Neural cell (in vitro differentiated cells): ENCODE results near the gene DHX15. TPM values are rescaled to one million over a fixed set of nuclear protein-coding genes. Genes with fewer than 3 reads are reported as not detected.

Experiments
- H2AFZ ChIP-seq: fragments of 200-600, 300-800 bp; sonication (generic), shearing (Covaris generic); 2 replicates; pipeline ENCODE4 v1.6.0; 2014; ENCODE audit warnings: low read depth, mild to moderate bottlenecking, antibody characterized with exemption, low read length, moderate library complexity
- H3F3A ChIP-seq: fragments of 200-600 bp; shearing (Covaris generic); 2 replicates; pipeline ENCODE4 v1.6.1; 2016; ENCODE audit warnings: mild to moderate bottlenecking, moderate library complexity, mixed read lengths, antibody characterized with exemption, low read length; ENCODE audit not compliant: insufficient read depth, poor library complexity, severe bottlenecking
- H3K27ac ChIP-seq: fragments of 200-600, 300-800 bp; sonication (generic), shearing (Covaris generic); 2 replicates; pipeline ENCODE4 v1.5.1; 2014; ENCODE audit warnings: mild to moderate bottlenecking, low read length, moderate library complexity
- H3K27me3 ChIP-seq: fragments of 300-800, 200-600 bp; sonication (generic), shearing (Covaris generic); 2 replicates; pipeline ENCODE4 v1.6.0; 2014; ENCODE audit warnings: mild to moderate bottlenecking, low read depth, low read length, moderate library complexity; ENCODE audit not compliant: insufficient read depth
- H3K36me3 ChIP-seq: fragments of 300-800, 200-600 bp; sonication (generic), shearing (Covaris generic); 2 replicates; pipeline ENCODE4 v1.5.1; 2014; ENCODE audit warnings: mild to moderate bottlenecking, antibody characterized with exemption, low read length, moderate library complexity; ENCODE audit not compliant: insufficient read depth
- H3K4me2 ChIP-seq: fragments of 300-800, 200-600 bp; sonication (generic), shearing (Covaris generic); 2 replicates; pipeline ENCODE4 v1.6.0; 2014; ENCODE audit warnings: mild to moderate bottlenecking, low read length
- H3K4me3 ChIP-seq: fragments of 300-800, 200-600 bp; sonication (generic), shearing (Covaris generic); 2 replicates; pipeline ENCODE4 v1.5.1; 2014; ENCODE audit warnings: mild to moderate bottlenecking, low read length, moderate library complexity
- H3K79me2 ChIP-seq: fragments of 200-600 bp; shearing (Covaris generic); replicated peaks from 2 replicates; pipeline ENCODE4 v1.6.0; 2014; ENCODE audit warnings: mild to moderate bottlenecking, low read length, moderate library complexity; ENCODE audit not compliant: insufficient read depth
- H3K9ac ChIP-seq: fragments of 300-800, 200-600 bp; sonication (generic), shearing (Covaris generic); 2 replicates; pipeline ENCODE4 v1.6.1; 2016; ENCODE audit warnings: mild to moderate bottlenecking, low read length, mixed read lengths
- H3K9me2 ChIP-seq: fragments of 200-600 bp; shearing (Covaris generic); 2 replicates; pipeline ENCODE4 v1.6.1; 2016; ENCODE audit warnings: mild to moderate bottlenecking, low read length, mixed read lengths; ENCODE audit not compliant: insufficient read depth
- H3K9me3 ChIP-seq: fragments of 200-600, 300-800 bp; sonication (generic), shearing (Covaris generic); 2 replicates; pipeline ENCODE4 v1.6.1; 2016; ENCODE audit warnings: mild to moderate bottlenecking, mixed run types, low read length, moderate library complexity, mixed read lengths
- H4K20me1 ChIP-seq: fragments of 200-600 bp; shearing (Covaris generic); 2 replicates; pipeline ENCODE4 v1.6.1; 2016; ENCODE audit warnings: mild to moderate bottlenecking, mixed run types; ENCODE audit not compliant: insufficient read depth
- EP300 ChIP-seq: fragments of 450-650 bp; conservative IDR thresholded peaks from 2 replicates; pipeline ENCODE4 v1.6.1; 2014; ENCODE audit warnings: antibody characterized with exemption, mild to moderate bottlenecking, moderate library complexity; ENCODE audit not compliant: poor library complexity, severe bottlenecking
- EZH2 ChIP-seq: fragments of 200-600, 300-800 bp; shearing (Covaris generic), sonication (generic); IDR thresholded peaks from 2 replicates; pipeline ENCODE4 v1.6.1; 2014; ENCODE audit warnings: antibody characterized with exemption, low read length, borderline replicate concordance, mild to moderate bottlenecking; ENCODE audit not compliant: insufficient read depth, poor library complexity, severe bottlenecking
- MXI1 ChIP-seq: fragments of 450-650 bp; conservative IDR thresholded peaks from 2 replicates; pipeline ENCODE4 v1.6.1; 2014; ENCODE audit warnings: antibody characterized with exemption, mild to moderate bottlenecking; ENCODE audit not compliant: poor library complexity, severe bottlenecking
- POLR2AphosphoS5 ChIP-seq: IDR thresholded peaks from 2 replicates; pipeline ENCODE4 v1.6.1; 2012
- RAD21 ChIP-seq: fragments of 450-650 bp; conservative IDR thresholded peaks from 2 replicates; pipeline ENCODE4 v1.6.1; 2014; ENCODE audit warnings: antibody characterized with exemption, mild to moderate bottlenecking, moderate library complexity
- SMC3 ChIP-seq: fragments of 450-650 bp; conservative IDR thresholded peaks from 2 replicates; pipeline ENCODE4 v1.6.1; 2014; ENCODE audit warnings: antibody characterized with exemption, mild to moderate bottlenecking, moderate library complexity; ENCODE audit not compliant: poor library complexity
- TAF1 ChIP-seq: IDR thresholded peaks from 2 replicates; pipeline ENCODE4 v1.6.1; 2012; ENCODE audit warnings: low read depth
- polyA plus RNA-seq: library from polyadenylated mRNA; depleted of rRNA; stranded (reverse); fragments of >200 nt; gene quantifications from 2 replicates; pipeline ENCODE4 v1.2.3, GENCODE V29; 2014
- TF ChIP-seq, protein P1 (sequence below): IDR thresholded peaks from 2 replicates; pipeline ENCODE4 v1.6.1; 2012; ENCODE audit warnings: borderline replicate concordance
- TF ChIP-seq, protein P2 (sequence below): fragments of 450-650 bp; IDR thresholded peaks from 2 replicates; pipeline ENCODE4 v1.5.1; 2014; ENCODE audit warnings: antibody characterized with exemption, mild to moderate bottlenecking, moderate library complexity; ENCODE audit not compliant: poor library complexity, severe bottlenecking

Gene DHX15
- polyA plus RNA-seq, 1 donor from 2014 or later = 368 TPM

GRCh38 chr4:24598025-24598424, 13.7 kb upstream of the DHX15 start:
- Histone ChIP-seq H3K27me3 (no peaks in the 10 kb centered on the region), H3K4me3 (no peak overlapping the region), H4K20me1 (no peaks in the 10 kb centered on the region), H3K79me2 (no peaks in the 10 kb centered on the region), H3F3A (no peaks in the 10 kb centered on the region), H2AFZ (no peak overlapping the region), H3K36me3 (no peaks in the 10 kb centered on the region), H3K9me2 (no peaks in the 10 kb centered on the region), H3K9ac (no peak overlapping the region), H3K4me2 (no peak overlapping the region), H3K9me3 (no peaks in the 10 kb centered on the region), H3K27ac (no peak overlapping the region)
- TF ChIP-seq POLR2AphosphoS5 (no peak), RAD21 (no peak), EP300 (no peak), EZH2 (no peak), TAF1 (no peak), SMC3 (no peak), MXI1 (no peak)
- TF ChIP-seq, protein P1, sequence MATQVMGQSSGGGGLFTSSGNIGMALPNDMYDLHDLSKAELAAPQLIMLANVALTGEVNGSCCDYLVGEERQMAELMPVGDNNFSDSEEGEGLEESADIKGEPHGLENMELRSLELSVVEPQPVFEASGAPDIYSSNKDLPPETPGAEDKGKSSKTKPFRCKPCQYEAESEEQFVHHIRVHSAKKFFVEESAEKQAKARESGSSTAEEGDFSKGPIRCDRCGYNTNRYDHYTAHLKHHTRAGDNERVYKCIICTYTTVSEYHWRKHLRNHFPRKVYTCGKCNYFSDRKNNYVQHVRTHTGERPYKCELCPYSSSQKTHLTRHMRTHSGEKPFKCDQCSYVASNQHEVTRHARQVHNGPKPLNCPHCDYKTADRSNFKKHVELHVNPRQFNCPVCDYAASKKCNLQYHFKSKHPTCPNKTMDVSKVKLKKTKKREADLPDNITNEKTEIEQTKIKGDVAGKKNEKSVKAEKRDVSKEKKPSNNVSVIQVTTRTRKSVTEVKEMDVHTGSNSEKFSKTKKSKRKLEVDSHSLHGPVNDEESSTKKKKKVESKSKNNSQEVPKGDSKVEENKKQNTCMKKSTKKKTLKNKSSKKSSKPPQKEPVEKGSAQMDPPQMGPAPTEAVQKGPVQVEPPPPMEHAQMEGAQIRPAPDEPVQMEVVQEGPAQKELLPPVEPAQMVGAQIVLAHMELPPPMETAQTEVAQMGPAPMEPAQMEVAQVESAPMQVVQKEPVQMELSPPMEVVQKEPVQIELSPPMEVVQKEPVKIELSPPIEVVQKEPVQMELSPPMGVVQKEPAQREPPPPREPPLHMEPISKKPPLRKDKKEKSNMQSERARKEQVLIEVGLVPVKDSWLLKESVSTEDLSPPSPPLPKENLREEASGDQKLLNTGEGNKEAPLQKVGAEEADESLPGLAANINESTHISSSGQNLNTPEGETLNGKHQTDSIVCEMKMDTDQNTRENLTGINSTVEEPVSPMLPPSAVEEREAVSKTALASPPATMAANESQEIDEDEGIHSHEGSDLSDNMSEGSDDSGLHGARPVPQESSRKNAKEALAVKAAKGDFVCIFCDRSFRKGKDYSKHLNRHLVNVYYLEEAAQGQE = no peak
- TF ChIP-seq, protein P2, sequence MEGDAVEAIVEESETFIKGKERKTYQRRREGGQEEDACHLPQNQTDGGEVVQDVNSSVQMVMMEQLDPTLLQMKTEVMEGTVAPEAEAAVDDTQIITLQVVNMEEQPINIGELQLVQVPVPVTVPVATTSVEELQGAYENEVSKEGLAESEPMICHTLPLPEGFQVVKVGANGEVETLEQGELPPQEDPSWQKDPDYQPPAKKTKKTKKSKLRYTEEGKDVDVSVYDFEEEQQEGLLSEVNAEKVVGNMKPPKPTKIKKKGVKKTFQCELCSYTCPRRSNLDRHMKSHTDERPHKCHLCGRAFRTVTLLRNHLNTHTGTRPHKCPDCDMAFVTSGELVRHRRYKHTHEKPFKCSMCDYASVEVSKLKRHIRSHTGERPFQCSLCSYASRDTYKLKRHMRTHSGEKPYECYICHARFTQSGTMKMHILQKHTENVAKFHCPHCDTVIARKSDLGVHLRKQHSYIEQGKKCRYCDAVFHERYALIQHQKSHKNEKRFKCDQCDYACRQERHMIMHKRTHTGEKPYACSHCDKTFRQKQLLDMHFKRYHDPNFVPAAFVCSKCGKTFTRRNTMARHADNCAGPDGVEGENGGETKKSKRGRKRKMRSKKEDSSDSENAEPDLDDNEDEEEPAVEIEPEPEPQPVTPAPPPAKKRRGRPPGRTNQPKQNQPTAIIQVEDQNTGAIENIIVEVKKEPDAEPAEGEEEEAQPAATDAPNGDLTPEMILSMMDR = no peak

DNA sequence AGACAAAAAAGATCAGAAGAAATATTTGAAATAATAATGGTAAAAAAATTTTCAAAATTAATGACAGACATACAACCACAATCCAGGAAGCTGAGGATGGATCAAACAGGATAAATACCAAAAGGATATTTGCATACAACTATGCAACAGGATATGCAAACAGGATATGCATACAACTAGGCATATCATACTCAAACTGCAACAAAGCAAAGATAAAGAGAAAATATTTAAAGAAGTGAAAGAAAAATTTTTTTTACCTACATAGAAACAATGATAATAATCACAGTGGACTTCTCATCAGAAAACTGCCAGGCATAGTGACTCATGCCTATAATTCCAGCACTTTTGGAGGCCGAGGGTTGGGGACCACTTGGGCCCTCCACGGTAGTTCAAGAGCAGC, 11.3 kb upstream of the DHX15 start:
- H3K36me3 ChIP-seq = no peaks in the 10 kb centered on the region
- H3K4me2 ChIP-seq = no peak overlapping the region
- no peak overlapping the region for H3K27ac ChIP-seq
- TF ChIP-seq POLR2AphosphoS5 = no peak
- no peaks in the 10 kb centered on the region for H3K9me2 ChIP-seq
- no peaks in the 10 kb centered on the region for H3K27me3 ChIP-seq
- no peak overlapping the region for H3K9ac ChIP-seq
- no peak overlapping the region for H2AFZ ChIP-seq
- no peaks in the 10 kb centered on the region for H3K9me3 ChIP-seq
- H3K4me3 ChIP-seq = no peak overlapping the region
- no peaks in the 10 kb centered on the region for H3K79me2 ChIP-seq
- H3F3A ChIP-seq = no peaks in the 10 kb centered on the region
- no peaks in the 10 kb centered on the region for H4K20me1 ChIP-seq

DNA sequence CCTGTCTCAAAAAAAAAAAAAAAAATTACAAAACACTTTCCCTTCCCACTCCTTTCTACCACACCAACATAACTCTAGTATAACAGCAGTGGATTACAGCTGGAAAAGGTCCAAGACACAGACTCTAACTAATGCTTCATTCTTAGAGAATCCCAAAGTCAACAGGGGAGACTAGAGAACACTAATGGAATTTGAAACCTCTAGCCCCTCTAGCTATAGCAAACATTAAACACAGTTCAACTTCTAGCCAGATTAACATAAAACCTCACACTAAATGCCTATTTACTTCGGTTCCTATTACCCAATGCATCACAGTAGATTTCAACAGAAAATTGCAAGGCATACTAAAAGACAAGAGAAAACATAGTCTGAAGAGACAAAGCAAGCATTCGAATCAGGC, 10.5 kb upstream of the DHX15 start:
- no peak overlapping the region for H3K4me2 ChIP-seq
- H3K27ac ChIP-seq = no peak overlapping the region
- no peaks in the 10 kb centered on the region for H3K27me3 ChIP-seq
- TF ChIP-seq, protein P2 = no peak
- TF ChIP-seq, protein P1 = no peak
- TF ChIP-seq EP300 (no peak), RAD21 (no peak), SMC3 (no peak), TAF1 (no peak), EZH2 (no peak), POLR2AphosphoS5 (no peak), MXI1 (no peak)
- no peak overlapping the region for H2AFZ ChIP-seq
- no peak overlapping the region for H3K4me3 ChIP-seq
- no peaks in the 10 kb centered on the region for H3F3A ChIP-seq
- H3K79me2 ChIP-seq = no peaks in the 10 kb centered on the region
- H3K36me3 ChIP-seq = no peaks in the 10 kb centered on the region
- H3K9ac ChIP-seq = no peak overlapping the region
- no peaks in the 10 kb centered on the region for H3K9me2 ChIP-seq
- no peaks in the 10 kb centered on the region for H4K20me1 ChIP-seq
- H3K9me3 ChIP-seq = no peaks in the 10 kb centered on the region
